ENCODE results near the gene AGTRAP.

- no peak for TF ChIP-seq CTCF (IDR thresholded peaks at IDR 0.05; ENCODE audit: low read depth, low read length)
- TF ChIP-seq EZH2phosphoT487 (IDR thresholded peaks at IDR 0.05; ENCODE audit: low read depth): no peak
Measured at GRCh38 chr1:11768821-11769220, 32.9 kb downstream of the AGTRAP start.

All from OCI-LY3 (cell line).